ENCODE results near the gene SYTL3.

DNA sequence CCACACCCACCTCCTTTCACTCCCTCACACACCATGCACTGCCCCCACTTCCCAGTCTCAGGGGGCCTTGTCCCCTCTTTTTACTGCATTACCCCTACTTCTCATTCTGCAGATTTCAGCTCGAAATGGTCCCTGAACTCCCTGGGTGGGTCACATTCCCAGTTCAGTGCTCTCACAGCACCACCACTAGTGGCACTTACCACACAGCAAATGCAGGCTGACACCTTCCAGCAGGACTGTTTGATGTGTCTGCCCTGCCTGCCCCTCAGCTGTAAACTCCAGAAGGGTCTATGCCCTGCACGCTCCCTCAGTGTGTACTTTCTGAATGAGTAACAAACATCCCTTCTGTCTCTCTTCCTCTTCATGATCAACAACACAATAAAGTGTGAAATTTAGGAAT lies 9.3 kb upstream of the SYTL3 start:
- TF ChIP-seq, protein P1, sequence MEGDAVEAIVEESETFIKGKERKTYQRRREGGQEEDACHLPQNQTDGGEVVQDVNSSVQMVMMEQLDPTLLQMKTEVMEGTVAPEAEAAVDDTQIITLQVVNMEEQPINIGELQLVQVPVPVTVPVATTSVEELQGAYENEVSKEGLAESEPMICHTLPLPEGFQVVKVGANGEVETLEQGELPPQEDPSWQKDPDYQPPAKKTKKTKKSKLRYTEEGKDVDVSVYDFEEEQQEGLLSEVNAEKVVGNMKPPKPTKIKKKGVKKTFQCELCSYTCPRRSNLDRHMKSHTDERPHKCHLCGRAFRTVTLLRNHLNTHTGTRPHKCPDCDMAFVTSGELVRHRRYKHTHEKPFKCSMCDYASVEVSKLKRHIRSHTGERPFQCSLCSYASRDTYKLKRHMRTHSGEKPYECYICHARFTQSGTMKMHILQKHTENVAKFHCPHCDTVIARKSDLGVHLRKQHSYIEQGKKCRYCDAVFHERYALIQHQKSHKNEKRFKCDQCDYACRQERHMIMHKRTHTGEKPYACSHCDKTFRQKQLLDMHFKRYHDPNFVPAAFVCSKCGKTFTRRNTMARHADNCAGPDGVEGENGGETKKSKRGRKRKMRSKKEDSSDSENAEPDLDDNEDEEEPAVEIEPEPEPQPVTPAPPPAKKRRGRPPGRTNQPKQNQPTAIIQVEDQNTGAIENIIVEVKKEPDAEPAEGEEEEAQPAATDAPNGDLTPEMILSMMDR (conservative IDR thresholded peaks at IDR 0.05; ENCODE audit: low read depth in 2 of 2), result no peak
- no peak for TF ChIP-seq EZH2phosphoT487 (IDR thresholded peaks at IDR 0.05; ENCODE audit: unreplicated experiment)
- no peak for TF ChIP-seq CREB1 (CRISPR knock-in tag; IDR thresholded peaks at IDR 0.05; ENCODE audit: low read depth)
- no peak for TF ChIP-seq POLR2AphosphoS5 (IDR thresholded peaks at IDR 0.05; ENCODE audit: low read depth)
- no peak for TF ChIP-seq JUNB (IDR thresholded peaks at IDR 0.05; ENCODE audit: unreplicated experiment)
- no peak for TF ChIP-seq EZH2 (IDR thresholded peaks at IDR 0.05; ENCODE audit: low read depth, unreplicated experiment)
- TF ChIP-seq, protein P2, sequence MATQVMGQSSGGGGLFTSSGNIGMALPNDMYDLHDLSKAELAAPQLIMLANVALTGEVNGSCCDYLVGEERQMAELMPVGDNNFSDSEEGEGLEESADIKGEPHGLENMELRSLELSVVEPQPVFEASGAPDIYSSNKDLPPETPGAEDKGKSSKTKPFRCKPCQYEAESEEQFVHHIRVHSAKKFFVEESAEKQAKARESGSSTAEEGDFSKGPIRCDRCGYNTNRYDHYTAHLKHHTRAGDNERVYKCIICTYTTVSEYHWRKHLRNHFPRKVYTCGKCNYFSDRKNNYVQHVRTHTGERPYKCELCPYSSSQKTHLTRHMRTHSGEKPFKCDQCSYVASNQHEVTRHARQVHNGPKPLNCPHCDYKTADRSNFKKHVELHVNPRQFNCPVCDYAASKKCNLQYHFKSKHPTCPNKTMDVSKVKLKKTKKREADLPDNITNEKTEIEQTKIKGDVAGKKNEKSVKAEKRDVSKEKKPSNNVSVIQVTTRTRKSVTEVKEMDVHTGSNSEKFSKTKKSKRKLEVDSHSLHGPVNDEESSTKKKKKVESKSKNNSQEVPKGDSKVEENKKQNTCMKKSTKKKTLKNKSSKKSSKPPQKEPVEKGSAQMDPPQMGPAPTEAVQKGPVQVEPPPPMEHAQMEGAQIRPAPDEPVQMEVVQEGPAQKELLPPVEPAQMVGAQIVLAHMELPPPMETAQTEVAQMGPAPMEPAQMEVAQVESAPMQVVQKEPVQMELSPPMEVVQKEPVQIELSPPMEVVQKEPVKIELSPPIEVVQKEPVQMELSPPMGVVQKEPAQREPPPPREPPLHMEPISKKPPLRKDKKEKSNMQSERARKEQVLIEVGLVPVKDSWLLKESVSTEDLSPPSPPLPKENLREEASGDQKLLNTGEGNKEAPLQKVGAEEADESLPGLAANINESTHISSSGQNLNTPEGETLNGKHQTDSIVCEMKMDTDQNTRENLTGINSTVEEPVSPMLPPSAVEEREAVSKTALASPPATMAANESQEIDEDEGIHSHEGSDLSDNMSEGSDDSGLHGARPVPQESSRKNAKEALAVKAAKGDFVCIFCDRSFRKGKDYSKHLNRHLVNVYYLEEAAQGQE (IDR thresholded peaks at IDR 0.05; ENCODE audit: unreplicated experiment), result no peak
- TF ChIP-seq ZNF114 (CRISPR knock-in tag; IDR thresholded peaks at IDR 0.05), result no peak
